Astrocyte (in vitro differentiated cells and primary cell): ENCODE results near the gene AGPAT3.

Source experiments
- CTCF ChIP-seq: IDR thresholded peaks from 2 replicates; pipeline ENCODE4 v1.5.1; 2011; ENCODE audit warnings: low read depth, mild to moderate bottlenecking, inconsistent platforms, low read length, moderate library complexity; ENCODE audit not compliant: insufficient read depth
- EZH2 ChIP-seq: IDR thresholded peaks from 2 replicates; pipeline ENCODE4 v1.6.1; 2012; ENCODE audit warnings: mild to moderate bottlenecking, low read length, inconsistent platforms; ENCODE audit not compliant: insufficient read depth

DNA sequence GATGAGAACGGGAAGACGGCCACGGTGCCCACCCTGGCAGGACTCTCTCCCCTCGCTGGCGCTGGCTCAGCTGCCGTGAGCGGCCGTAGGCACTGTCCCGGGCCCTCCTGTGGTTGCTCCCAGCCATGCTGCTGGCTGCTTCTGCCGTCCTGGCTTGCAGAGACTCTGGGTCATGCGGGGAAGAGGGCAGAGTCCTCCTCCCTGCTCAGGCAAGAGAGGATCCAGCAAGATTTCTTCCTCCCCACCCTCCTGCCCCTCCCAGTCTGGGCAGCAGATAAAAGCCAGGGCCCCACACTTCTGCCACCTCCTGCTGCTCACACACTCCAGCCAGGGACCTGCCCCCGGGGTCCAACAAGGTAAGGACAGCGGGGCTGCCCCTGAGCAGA is 60.1 kb downstream of the AGPAT3 start:
- TF ChIP-seq CTCF = no peak
- no peak for TF ChIP-seq EZH2
